A673 (cell line): ENCODE data around the gene AJUBA. TPM values are rescaled to one million over a fixed set of nuclear protein-coding genes. Genes with fewer than 3 reads are reported as not detected.

Experiments used
- BruUV-seq: library from RNA; stranded (reverse); fragments of 400-500 nt; replicated peaks from 2 replicates; lab custom pipeline; 2021; lab: Mats Ljungman, UMichigan
- CTCF ChIA-PET: fragments of 300-600 bp; sonication (Branson Sonifier 250); formaldehyde crosslinking; loops from one replicate; lab custom pipeline; 2022; ENCODE audit warnings: antibody characterized with exemption; lab: Charles Lee
- POLR2A ChIA-PET: fragments of 300-600 bp; sonication (Branson Sonifier 250); formaldehyde crosslinking; loops from one replicate; lab custom pipeline; 2022; ENCODE audit warnings: antibody characterized with exemption; ENCODE audit not compliant: low non-redundant PET; lab: Charles Lee
- DNase-seq: peaks from one replicate; pipeline ENCODE4 v3.0.0-alpha.2; 2015; ENCODE audit warnings: low spot score
- H3K27ac ChIP-seq: fragments of 200-600 bp; sonication (generic); 2 replicates; pipeline ENCODE4 v1.5.1; 2016; ENCODE audit warnings: mixed run types, low read depth, mild to moderate bottlenecking, mixed read lengths, antibody characterized with exemption, low read length; ENCODE audit not compliant: poor library complexity, severe bottlenecking
- H3K27me3 ChIP-seq: fragments of 200-600 bp; sonication (generic); replicated peaks from 2 replicates; pipeline ENCODE4 v1.6.1; 2017; ENCODE audit warnings: mixed run types, low read depth, mild to moderate bottlenecking, mixed read lengths, antibody characterized with exemption, low read length; ENCODE audit not compliant: insufficient read depth, poor library complexity
- H3K36me3 ChIP-seq: fragments of 200-600 bp; sonication (generic); 2 replicates; pipeline ENCODE4 v1.6.1; 2016; ENCODE audit warnings: mixed run types, mild to moderate bottlenecking, mixed read lengths, antibody characterized with exemption, low read length; ENCODE audit not compliant: insufficient read depth, poor library complexity, severe bottlenecking
- H3K4me1 ChIP-seq: fragments of 200-600 bp; sonication (generic); 2 replicates; pipeline ENCODE4 v1.6.1; 2017; ENCODE audit warnings: mixed run types, mild to moderate bottlenecking, mixed read lengths, antibody characterized with exemption, low read length; ENCODE audit not compliant: insufficient read depth, poor library complexity, severe bottlenecking
- H3K4me3 ChIP-seq: fragments of 200-600 bp; sonication (generic); 2 replicates; pipeline ENCODE4 v1.5.1; 2016; ENCODE audit warnings: low read depth, mixed run types, mild to moderate bottlenecking, mixed read lengths, low read length; ENCODE audit not compliant: poor library complexity, severe bottlenecking
- H3K9me3 ChIP-seq: fragments of 200-600 bp; sonication (generic); 2 replicates; pipeline ENCODE4 v1.6.1; 2016; ENCODE audit warnings: mixed run types, low read depth, mild to moderate bottlenecking, mixed read lengths, antibody characterized with exemption, low read length; ENCODE audit not compliant: poor library complexity, severe bottlenecking
- CTCF ChIP-seq: fragments of 300-800, 200-600 bp; sonication (generic); conservative IDR thresholded peaks from 2 replicates; pipeline ENCODE4 v1.5.1; 2017; ENCODE audit warnings: low read depth, mild to moderate bottlenecking, antibody characterized with exemption, low read length, moderate library complexity, mixed read lengths
- EZH2 ChIP-seq: fragments of 200-600 bp; sonication (generic); IDR thresholded peaks from 2 replicates; pipeline ENCODE4 v1.6.1; 2017; ENCODE audit warnings: borderline replicate concordance, low read depth, mild to moderate bottlenecking, mixed read lengths, antibody characterized with exemption, low read length; ENCODE audit not compliant: poor library complexity, severe bottlenecking
- intact Hi-C: fragments of 100-400 bp; cut with micrococcal nuclease; formaldehyde crosslinking; loops from one replicate; pipeline ENCODE4 v1.10.0; 2022; ENCODE audit not compliant: unreplicated experiment
- total RNA-seq: library from RNA; stranded (reverse); gene quantifications from 2 replicates; pipeline ENCODE4 v1.2.3, GENCODE V29; 2021

The AJUBA gene
- total RNA-seq, 1 experiment from 2014 or later: 43.6 TPM

- peaks cover 39% of the 10 kb centered on the region for H3K4me1 ChIP-seq
- H3K9me3 ChIP-seq: no peaks in the 10 kb centered on the region
- ChIA-PET POLR2A (no interaction called here), CTCF (interaction anchor here (0.6 to 0.8 kb wide), 3 partner anchors 15 to 781 kb away, joined by 4 to 8 read pairs (median 4); no protein-coding TSS in a partner anchor)
- BruUV-seq: no TSS peak
- DNase-seq: no peak
- no peaks in the 10 kb centered on the region for H3K36me3 ChIP-seq
- TF ChIP-seq CTCF: no peak
- intact Hi-C loops: no loop called here
- no peak overlapping the region for H3K4me3 ChIP-seq
- no peaks in the 10 kb centered on the region for H3K27me3 ChIP-seq
- no peak overlapping the region for H3K27ac ChIP-seq
These were observed 18.5 kb upstream of the AJUBA start for GRCh38 chr14:23000860-23001259.

GRCh38 chr14:22998329-22999012 lies 16.1 kb upstream of the AJUBA start:
- H3K36me3 ChIP-seq: no peaks in the 10 kb centered on the region
- CTCF ChIA-PET: no interaction called here
- BruUV-seq: no TSS peak
- no peaks in the 10 kb centered on the region for H3K27me3 ChIP-seq
- H3K9me3 ChIP-seq: no peaks in the 10 kb centered on the region
- peak overlapping the region; percentile 24 for H3K27ac ChIP-seq
- peaks cover 42% of the 10 kb centered on the region for H3K4me1 ChIP-seq
- H3K4me3 ChIP-seq: no peak overlapping the region
- DNase-seq: no peak
- POLR2A ChIA-PET: no interaction called here
- intact Hi-C loops: no loop called here
- TF ChIP-seq CTCF (no peak), EZH2 (no peak)

GRCh38 chr14:22997676-22998323 lies 15.4 kb upstream of the AJUBA start:
- DNase-seq: no peak
- BruUV-seq: no TSS peak
- H3K9me3 ChIP-seq: no peaks in the 10 kb centered on the region
- intact Hi-C loops: no loop called here
- ChIA-PET CTCF (no interaction called here), POLR2A (no interaction called here)
- no peaks in the 10 kb centered on the region for H3K36me3 ChIP-seq
- TF ChIP-seq EZH2: no peak
- TF ChIP-seq CTCF: no peak
- peaks cover 42% of the 10 kb centered on the region for H3K4me1 ChIP-seq
- H3K27me3 ChIP-seq: no peaks in the 10 kb centered on the region
- peak overlapping the region; percentile 24 for H3K27ac ChIP-seq
- H3K4me3 ChIP-seq: no peak overlapping the region
